Ectodermal cell (in vitro differentiated cells): ENCODE results near the gene OR2S2. TPM values are rescaled to one million over a fixed set of nuclear protein-coding genes. Genes with fewer than 3 reads are reported as not detected.
"Not testable (repeated sequence)": the region's sequence is repeated elsewhere in the genome, so short reads cannot be mapped to it uniquely, and the experiment has no call there.

Source experiments
- H3K27ac ChIP-seq: 2 replicates; pipeline ENCODE4 v1.7.0; 2013; ENCODE audit warnings: mild to moderate bottlenecking, low read depth, low read length; ENCODE audit not compliant: insufficient read depth, poor library complexity, severe bottlenecking
- H3K27me3 ChIP-seq: 2 replicates; pipeline ENCODE4 v1.7.0; 2013; ENCODE audit warnings: mild to moderate bottlenecking, low read length; ENCODE audit not compliant: insufficient read depth, control insufficient read depth, poor library complexity, severe bottlenecking
- H3K36me3 ChIP-seq: one replicate; pipeline ENCODE4 v1.7.0; 2013; ENCODE audit warnings: low read length; ENCODE audit not compliant: control insufficient read depth, insufficient read depth
- H3K4me1 ChIP-seq: one replicate; pipeline ENCODE4 v1.7.0; 2013; ENCODE audit warnings: low read length; ENCODE audit not compliant: control insufficient read depth, insufficient read depth
- H3K4me3 ChIP-seq: 2 replicates; pipeline ENCODE4 v1.7.0; 2013; ENCODE audit warnings: low read depth, low read length, control low read depth; ENCODE audit not compliant: insufficient read depth
- H3K9me3 ChIP-seq: 2 replicates; pipeline ENCODE4 v1.7.0; 2013; ENCODE audit warnings: mild to moderate bottlenecking, low read length, moderate library complexity; ENCODE audit not compliant: control insufficient read depth
- WGBS, 2 experiments: methylation state at CpG; one replicate each; pipeline ENCODE4 v1.1.7; 2013; ENCODE audit warnings: missing lambda C conversion rate in 2 of 2; 5-methylcytosine and 5-hydroxymethylcytosine counted together
- polyA plus RNA-seq, 4 experiments: library from polyadenylated mRNA; stranded (reverse); fragments of 50-300 nt; gene quantifications; one replicate each; pipeline ENCODE4 v1.2.3, GENCODE V29; 2013

OR2S2 gene
- polyA plus RNA-seq (2013, experiment 1 of 4) = not detected
- polyA plus RNA-seq (2013, experiment 2 of 4) = not detected
- not detected for polyA plus RNA-seq (2013, experiment 3 of 4)
- not detected for polyA plus RNA-seq (2013, experiment 4 of 4)

- H3K9me3 ChIP-seq = no peaks in the 10 kb centered on the region
- H3K27me3 ChIP-seq = peaks cover 9% of the 10 kb centered on the region
- no peak within 1 kb of the TSS for H3K27ac ChIP-seq
- H3K4me1 ChIP-seq = no peaks in the 10 kb centered on the region
- H3K36me3 ChIP-seq = no peaks in the 10 kb centered on the region
- no peak within 1 kb of the TSS for H3K4me3 ChIP-seq
- 90 to 94% methylated on average over 5 of the region's 5 CpGs for WGBS, 2 experiments
Measured at GRCh38 chr9:35958104-35958837, at the start of gene OR2S2. Gene OR2S2, minus strand, starts transcription at chr9:35958154. Its CDS starts 56 bp downstream, at chr9:35958098.

DNA sequence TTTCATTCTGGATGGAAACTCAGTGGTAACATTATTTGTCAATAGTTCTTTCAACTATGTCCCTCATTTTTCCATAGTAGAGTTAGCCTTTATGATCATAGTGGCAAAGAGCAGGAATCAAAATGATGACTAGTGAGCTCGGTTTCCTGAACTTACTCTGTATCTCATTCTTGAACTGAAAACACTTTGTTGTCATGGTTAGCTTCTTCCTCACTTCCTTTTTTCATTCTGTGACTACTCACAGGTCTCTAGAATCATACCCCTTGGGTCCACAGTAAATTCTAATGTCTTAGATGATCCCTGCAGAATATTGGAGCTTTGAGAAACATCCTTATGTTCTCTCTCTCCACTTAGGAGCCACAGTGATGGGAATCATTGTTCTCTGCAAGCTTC is 49.4 kb upstream of the OR2S2 start:
- WGBS, 2 experiments = 63 to 95% methylated on average over 1 of the region's 1 CpG
- no peak overlapping the region for H3K4me3 ChIP-seq
- no peaks in the 10 kb centered on the region for H3K9me3 ChIP-seq
- no peaks in the 10 kb centered on the region for H3K36me3 ChIP-seq
- no peaks in the 10 kb centered on the region for H3K4me1 ChIP-seq
- H3K27me3 ChIP-seq = peaks cover 15% of the 10 kb centered on the region
- no peak overlapping the region for H3K27ac ChIP-seq

GRCh38 chr9:36006549-36007315 is 48.8 kb upstream of the OR2S2 start:
- H3K4me3 ChIP-seq = no peak overlapping the region
- H3K27ac ChIP-seq = no peak overlapping the region
- H3K36me3 ChIP-seq = no peaks in the 10 kb centered on the region
- no peaks in the 10 kb centered on the region for H3K4me1 ChIP-seq
- peaks cover 9% of the 10 kb centered on the region for H3K27me3 ChIP-seq
- 90 to 95% methylated on average over 3 of the region's 3 CpGs for WGBS, 2 experiments
- no peaks in the 10 kb centered on the region for H3K9me3 ChIP-seq

GRCh38 chr9:36005891-36006290 is 47.9 kb upstream of the OR2S2 start:
- Histone ChIP-seq H3K27me3 (peaks cover 9% of the 10 kb centered on the region), H3K4me1 (no peaks in the 10 kb centered on the region), H3K27ac (no peak overlapping the region), H3K9me3 (no peaks in the 10 kb centered on the region), H3K36me3 (no peaks in the 10 kb centered on the region), H3K4me3 (no peak overlapping the region)
- 81 to 86% methylated on average over 1 of the region's 1 CpG for WGBS, 2 experiments

GRCh38 chr9:35998333-35998732 is 40.4 kb upstream of the OR2S2 start:
- H3K36me3 ChIP-seq = no peaks in the 10 kb centered on the region
- 75 to 100% methylated on average over 1 of the region's 1 CpG for WGBS, 2 experiments

GRCh38 chr9:35997016-35997415 is 39.1 kb upstream of the OR2S2 start:
- H3K27ac ChIP-seq, H3K27me3 ChIP-seq, H3K4me1 ChIP-seq, H3K9me3 ChIP-seq, H3K36me3 ChIP-seq, H3K4me3 ChIP-seq: not testable (repeated sequence)
- 84 to 96% methylated on average over 4 of the region's 4 CpGs for WGBS, 2 experiments

More at GRCh38 chr9:35998333-35998732, 40.4 kb upstream of the OR2S2 start:
- no peaks in the 10 kb centered on the region for H3K27me3 ChIP-seq
- H3K9me3 ChIP-seq = peaks cover 3% of the 10 kb centered on the region
- H3K4me3 ChIP-seq = no peak overlapping the region
- H3K27ac ChIP-seq = no peak overlapping the region
- H3K4me1 ChIP-seq = no peaks in the 10 kb centered on the region

- no peak overlapping the region for H3K4me3 ChIP-seq
- no peaks in the 10 kb centered on the region for H3K36me3 ChIP-seq
- H3K27ac ChIP-seq = no peak overlapping the region
- no peaks in the 10 kb centered on the region for H3K27me3 ChIP-seq
- peaks cover 3% of the 10 kb centered on the region for H3K9me3 ChIP-seq
- no peaks in the 10 kb centered on the region for H3K4me1 ChIP-seq
- WGBS, 2 experiments = 81 to 93% methylated on average over 1 of the region's 1 CpG
Measured at GRCh38 chr9:35996358-35996970, 38.5 kb upstream of the OR2S2 start.

DNA sequence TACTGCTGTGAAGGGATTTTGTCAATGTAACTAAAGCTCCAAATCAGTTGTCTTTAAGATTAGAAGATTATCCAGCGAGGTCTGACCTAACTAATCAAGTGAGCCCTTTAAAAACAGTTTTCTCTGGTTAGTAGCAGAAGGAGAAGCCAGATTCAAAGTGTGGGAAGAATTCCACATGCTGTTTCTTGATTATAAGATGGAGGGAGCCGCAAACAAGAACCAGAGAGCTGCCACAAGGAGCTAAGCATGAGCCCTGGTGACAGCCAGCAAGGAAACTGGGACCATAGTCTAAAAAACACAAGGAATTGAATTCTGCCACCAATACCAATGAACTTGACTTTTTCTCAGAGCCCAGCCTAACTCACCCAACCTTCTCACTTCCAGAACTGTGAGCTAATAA is 37.0 kb upstream of the OR2S2 start:
- WGBS, 2 experiments = 90 to 96% methylated on average over 2 of the region's 2 CpGs
- Histone ChIP-seq H3K27me3 (no peaks in the 10 kb centered on the region), H3K9me3 (peaks cover 3% of the 10 kb centered on the region), H3K4me1 (no peaks in the 10 kb centered on the region), H3K27ac (no peak overlapping the region), H3K36me3 (no peaks in the 10 kb centered on the region), H3K4me3 (no peak overlapping the region)

DNA sequence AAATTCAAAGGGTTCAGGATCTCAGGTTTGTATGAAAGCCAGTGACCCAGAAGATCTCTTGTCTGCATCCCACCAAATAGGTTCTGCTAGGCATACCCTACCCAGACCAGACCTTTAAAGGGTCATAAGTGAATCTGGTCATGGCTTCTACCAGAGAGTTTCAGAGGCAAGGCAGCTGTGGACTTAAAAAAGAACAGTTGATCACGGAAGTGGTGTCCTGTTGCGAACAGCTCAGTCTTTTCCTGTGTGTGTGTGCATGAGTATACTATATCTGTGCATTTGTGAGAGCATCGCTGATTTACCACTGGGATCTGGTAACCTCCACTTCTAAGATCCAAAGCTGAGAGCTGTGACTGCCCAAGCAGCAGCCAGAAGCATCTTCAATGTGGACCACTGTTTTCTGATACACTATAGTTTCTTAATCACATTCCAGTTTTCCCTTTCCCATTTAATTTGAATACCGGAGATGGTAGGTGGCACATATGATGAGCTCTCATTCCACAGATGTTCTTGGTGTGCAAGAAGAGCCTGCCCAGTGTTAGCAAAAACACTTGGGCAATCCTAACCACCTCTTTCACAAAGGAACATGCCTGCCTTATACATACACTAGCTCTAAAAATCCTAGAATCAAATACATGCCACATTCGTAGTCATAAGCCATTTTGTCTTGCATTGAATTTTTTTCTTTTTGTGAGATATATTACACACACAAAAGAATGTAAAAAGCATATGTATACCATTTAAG is 36.2 kb upstream of the OR2S2 start:
- Histone ChIP-seq H3K4me1 (no peaks in the 10 kb centered on the region), H3K27me3 (no peaks in the 10 kb centered on the region), H3K36me3 (no peaks in the 10 kb centered on the region), H3K9me3 (peaks cover 3% of the 10 kb centered on the region), H3K4me3 (no peak overlapping the region), H3K27ac (no peak overlapping the region)
- WGBS, 2 experiments = 65 to 74% methylated on average over 5 of the region's 5 CpGs
